HUDEP-2 (cell line): ENCODE results near the gene EHBP1L1.
A peak's percentile ranks its signal among the peaks of the same experiment; 100 is the strongest.

Source experiments
- DNase-seq, 76 experiments: peaks; one replicate each; lab custom pipeline; 2025; ENCODE audit not compliant: unreplicated experiment in 76 of 76; lab: John Stamatoyannopoulos, UW

The EHBP1L1 gene

DNA sequence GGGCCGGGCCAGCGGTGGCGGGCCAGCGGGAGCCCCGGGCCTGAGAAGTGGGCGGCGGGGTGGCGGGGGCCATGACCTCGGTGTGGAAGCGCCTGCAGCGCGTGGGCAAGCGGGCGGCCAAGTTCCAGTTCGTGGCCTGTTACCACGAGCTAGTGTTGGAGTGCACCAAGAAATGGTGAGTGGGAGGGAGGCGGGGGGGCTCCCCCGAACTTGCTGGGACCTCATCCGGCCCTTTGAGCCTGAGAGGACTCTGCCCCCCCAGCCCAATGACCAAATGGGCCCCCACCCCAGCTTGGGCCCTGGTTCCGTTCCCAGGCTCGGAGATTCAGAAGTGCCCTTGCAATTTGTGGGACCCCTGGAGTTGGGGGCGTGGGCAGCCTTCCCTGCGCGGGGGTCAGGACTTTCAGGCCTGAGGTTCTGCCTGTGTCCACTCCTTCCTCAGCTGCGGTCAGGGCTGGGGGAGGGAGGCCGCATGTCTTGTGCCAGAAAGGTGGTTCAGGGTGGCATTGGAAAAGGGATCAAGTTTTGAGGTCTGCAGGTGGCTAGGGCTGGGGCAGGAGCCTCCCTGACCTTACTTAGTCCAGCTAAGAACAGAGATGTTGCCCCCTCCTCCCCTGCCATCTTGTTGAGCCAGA, 496 bp downstream of the EHBP1L1 start:
- peak in 1 of 76 experiments; percentile 19 for DNase-seq

DNA sequence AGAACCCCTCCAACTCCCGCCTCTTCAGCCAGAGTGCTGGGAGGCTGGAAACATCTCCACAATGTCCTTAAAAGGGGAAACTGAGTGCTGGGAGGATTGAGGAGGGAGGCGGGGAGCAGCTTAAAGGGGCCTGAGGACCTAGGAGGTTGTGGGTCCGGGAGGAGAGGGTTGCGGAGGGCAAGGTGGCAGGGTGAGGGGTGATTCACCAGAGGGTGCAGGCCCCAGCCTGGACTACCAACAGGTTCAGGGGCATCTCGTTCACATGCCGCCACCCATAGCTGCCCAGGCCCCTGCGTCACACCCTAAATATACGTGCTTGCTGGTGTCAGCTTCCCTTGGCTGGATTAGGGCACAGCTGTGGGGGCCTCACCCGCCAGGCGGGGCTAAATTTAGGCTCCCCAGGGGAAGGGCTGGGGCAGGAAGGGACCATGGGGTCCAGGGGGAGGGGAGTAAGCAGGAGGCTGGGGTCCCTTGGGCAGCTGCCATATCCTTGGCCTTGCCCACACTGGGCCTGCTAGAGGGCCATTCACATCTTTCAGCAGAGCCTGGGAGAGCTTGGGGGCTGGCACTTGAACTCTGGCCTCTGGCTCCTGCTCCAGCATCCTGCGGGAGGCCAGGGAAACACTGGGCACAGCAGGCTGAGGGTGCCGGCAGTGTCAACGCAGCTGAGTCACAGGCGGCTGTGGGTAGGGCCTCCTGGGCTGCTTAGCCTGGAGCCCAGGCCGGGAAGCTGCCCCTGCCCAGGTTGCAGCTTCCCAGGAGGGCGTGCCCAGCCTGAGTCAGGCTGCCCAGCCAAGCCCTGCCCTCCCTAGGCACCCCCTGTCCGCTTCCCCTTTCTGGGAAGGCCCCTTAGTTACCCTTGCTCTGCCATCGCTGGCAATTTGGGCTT, 1.3 kb downstream of the EHBP1L1 start:
- peak in 53 of 76 experiments; percentile 9 to 69 (median 41) for DNase-seq

DNA sequence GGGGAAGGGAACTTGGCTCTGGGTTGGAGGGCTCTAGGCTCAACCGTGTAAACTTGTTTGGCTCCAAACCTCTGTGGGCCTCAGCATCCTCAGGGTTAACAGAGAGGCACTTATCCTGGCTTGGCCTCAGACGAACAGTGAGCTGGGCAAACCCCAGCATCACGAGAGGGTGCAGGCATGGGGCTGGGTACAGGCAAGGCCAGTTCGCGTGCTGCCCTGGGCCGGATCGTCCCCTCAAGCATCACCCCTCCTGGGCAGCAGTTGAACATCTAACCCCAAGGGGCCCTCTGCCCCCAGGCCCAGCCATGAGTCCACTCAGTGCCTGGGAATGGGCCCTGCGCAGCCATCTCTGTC, 1.9 kb downstream of the EHBP1L1 start:
- DNase-seq, result no peak

DNA sequence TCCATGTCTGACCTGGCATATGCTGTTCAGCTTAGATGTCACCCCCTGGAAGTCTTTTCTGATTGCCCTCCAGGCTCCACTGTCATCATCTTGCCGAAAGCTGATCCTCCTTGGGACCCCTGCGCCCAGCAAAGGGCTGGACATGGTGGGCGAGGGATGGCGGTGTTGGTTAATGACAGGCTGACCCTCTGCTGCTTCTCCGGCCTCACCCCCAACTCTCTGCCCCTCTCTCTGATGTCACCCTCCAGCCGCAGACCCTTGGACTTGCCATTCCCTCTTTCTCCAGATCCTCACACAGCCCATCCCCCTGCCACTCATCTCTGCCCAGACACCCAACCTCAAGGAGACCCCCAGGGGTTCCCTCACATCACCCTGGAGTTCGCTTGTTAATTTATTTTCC, 2.3 kb downstream of the EHBP1L1 start:
- no peak for DNase-seq

DNA sequence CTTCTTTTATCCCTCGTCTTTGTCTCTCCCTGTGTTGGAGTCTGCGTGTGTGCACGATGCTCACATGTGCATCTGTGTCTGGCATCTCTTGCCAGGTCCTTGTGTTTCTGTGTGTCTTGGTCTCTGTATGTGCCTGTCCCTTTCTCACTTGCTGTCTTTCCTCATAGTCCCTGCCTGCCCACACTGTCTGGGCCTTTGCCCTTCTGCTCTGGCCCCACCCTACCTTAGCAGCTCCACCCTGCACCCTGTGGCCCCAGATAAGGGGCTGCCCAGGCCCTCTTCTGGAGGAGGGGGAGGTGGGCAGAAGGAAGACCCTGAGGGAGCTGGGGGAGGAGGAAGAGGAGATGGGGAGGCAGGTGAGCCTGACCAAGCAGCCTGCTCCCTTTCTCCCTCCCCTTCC, 2.8 kb downstream of the EHBP1L1 start:
- peak in 68 of 76 experiments; percentile 21 to 81 (median 58) for DNase-seq

DNA sequence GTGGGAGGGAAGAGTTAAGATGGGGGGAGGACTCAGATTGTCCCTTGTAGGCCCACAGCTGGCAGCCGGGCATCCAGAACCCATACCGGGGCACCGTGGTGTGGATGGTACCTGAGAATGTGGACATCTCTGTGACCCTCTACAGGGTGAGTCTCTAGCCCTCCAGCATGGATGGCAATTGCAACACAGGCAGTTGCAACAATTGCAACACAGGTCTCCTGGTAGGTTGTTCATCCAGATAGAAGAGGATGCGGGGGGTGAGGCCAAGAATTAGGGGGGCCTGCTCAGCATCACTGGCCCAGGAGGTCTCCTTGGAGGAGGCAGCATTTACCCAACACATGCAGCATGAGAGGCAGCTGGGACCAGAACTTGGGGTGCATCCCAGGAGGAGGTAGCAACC, 3.4 kb downstream of the EHBP1L1 start:
- DNase-seq, result no peak

DNA sequence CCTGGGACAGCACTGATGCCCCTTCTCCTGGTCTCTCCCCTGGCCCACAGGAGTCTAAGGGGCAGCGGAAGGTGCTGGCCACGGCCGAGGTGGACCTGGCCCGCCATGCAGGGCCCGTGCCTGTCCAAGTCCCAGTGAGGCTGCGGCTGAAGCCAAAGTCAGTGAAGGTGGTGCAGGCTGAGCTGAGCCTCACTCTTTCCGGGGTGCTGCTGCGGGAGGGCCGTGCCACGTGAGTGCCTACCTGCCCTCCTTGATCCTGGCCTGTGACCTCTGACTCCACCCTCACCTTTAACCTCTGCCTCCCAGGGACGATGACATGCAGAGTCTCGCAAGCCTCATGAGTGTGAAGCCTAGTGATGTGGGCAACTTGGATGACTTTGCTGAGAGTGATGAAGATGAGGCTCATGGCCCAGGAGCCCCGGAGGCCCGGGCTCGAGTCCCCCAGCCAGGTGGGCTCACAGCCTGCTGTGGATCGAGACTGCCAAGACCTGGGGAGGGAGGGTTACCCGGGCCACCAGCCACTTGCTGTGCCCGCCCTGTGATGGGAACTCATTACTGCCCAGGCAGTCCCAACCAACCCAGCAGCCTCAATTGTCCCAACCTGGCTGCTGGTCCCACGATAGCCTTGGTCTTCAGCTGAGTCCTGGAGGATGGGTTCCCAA, 4.3 kb downstream of the EHBP1L1 start:
- no peak for DNase-seq

DNA sequence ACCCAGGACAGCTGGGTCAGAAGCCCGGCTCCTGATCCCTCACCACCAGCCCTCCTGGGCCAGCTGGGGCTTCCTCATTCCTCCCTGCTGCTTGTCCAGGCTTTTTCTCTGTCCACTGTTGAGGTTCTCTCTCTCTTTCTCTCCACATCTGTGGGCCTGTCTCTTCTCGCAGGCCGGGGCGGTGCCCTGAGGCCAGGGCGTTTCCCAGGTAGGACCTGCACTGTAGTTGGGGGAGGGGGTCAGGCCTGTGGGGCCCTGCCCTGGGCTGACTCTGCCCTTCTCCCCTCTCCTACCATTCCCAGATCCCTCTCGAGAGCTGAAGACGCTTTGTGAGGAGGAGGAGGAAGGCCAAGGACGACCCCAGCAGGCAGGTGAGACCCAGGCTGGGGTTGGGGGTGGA, 4.9 kb downstream of the EHBP1L1 start:
- no peak for DNase-seq

DNA sequence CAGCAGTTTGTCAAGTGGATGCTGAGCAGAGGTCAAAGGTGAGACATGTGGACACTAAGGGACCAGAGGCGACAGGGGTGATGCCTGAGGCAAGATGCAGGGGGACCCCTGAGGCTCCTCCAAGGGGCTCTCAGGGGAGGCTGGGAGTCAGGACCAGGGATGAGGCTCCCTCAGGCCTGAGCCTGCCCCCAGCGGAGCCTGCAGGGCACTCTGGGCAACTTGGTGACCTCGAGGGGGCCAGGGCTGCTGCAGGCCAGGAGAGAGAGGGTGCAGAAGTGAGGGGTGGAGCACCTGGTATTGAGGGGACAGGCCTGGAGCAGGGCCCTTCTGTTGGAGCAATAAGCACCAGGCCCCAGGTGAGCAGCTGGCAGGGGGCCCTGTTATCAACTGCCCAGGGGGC, 6.1 kb downstream of the EHBP1L1 start:
- no peak for DNase-seq

DNA sequence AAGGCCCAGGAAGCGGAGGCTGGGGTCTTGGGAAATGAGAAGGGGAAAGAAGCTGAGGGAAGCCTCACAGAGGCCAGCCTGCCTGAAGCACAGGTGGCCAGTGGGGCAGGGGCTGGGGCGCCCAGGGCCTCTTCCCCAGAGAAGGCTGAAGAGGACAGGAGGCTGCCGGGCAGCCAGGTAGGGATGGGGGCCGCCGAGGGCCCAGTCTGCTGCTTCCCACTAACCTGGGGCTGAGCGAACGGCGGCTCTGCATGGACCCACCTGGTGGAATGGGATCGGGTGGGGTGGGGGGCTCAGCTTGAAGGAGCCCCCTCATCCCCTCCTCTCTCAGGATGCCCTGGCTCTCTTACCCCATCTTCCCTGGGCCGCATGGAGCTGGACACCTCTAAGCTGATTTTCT, 7.7 kb downstream of the EHBP1L1 start:
- DNase-seq, result no peak

DNA sequence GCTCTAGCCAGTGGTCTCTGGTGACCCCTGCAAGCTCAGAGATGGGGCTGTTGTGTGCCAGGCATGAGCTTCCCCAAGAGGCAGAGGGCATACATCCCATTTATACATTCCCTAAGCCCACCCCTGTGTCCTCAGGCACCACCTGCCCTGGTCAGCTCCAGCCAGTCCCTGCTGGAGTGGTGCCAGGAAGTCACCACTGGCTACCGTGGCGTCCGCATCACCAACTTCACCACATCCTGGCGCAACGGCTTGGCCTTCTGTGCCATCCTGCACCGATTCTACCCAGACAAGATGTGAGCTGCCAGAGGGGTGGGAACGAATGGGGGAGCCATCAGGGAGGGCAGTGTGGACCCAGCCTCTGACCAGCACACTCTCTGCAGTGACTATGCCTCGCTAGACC, 8.3 kb downstream of the EHBP1L1 start:
- DNase-seq, result no peak

DNA sequence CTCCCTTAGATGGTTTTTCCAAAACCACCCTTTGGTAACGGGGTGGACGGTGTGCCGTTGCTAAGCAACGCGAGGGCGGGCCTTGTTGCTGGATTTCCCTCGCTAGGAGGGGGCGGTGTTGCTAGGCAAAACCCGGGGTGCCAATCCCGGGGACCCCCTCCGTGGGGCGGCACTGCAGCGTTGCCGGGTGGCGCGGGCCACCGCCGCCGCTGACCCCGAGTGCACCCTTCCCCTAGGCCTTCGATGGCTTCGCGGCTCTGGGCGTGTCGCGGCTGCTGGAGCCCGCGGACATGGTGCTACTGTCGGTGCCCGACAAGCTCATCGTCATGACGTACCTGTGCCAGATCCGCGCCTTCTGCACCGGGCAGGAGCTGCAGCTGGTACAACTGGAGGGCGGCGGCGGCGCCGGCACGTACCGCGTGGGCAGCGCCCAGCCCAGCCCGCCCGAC, 8.9 kb downstream of the EHBP1L1 start:
- DNase-seq, result no peak

DNA sequence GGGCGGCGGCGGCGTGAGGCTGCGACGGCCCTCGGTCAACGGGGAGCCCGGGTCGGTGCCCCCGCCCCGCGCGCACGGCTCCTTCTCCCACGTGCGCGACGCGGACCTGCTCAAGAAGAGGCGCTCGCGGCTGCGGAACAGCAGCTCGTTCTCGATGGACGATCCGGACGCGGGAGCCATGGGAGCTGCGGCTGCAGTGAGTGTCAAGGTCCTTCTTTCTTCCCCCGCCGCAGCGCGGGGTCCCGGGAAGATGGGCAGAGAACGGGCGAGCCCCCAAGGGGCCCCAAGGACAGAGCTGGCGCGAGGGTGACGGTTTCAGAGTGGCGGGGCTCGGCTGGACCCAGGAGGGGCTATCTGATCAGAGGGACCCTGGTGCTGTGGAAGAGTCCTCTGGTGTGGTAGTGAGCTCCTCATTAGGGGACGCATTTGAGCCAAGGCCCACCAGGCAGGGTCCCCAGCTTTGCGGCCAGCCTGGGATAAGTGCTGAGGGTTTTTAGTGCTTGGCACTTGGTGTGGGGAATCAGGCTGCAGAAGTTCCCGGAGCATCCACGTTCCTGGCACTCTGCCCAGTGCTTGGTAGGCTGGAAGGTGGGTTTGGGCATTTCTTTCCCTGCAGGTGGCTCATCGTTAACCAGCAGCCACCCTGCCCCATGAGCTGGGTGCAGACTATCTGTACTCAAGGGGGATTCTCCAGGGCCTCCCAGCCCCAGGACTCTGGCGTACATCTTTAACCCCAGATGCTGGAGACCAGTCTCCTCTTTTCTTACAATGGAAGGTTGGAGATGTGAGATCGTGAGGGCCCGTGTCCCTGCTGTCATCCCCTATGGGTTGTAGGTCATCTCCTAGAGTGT, 9.8 kb downstream of the EHBP1L1 start:
- no peak for DNase-seq

DNA sequence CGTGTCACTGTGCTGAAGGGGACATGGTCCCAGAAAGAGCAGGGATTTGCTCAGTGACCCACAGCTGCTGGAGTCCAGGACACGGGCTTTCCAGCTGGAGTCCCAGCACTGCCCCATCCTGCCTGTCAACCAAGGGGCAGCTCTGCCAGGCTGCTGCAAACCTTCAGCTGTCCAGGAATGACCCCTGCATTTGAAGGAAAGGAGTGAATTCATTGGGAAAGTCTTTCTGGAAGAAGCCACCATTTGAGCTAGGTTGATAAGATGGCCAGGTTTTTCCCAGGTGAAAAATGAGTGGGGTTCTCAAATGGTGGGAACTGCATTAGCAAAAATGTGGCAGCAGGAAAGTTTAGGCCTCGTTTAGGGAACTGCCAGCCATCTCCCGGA, 10.4 kb downstream of the EHBP1L1 start:
- DNase-seq, result no peak

DNA sequence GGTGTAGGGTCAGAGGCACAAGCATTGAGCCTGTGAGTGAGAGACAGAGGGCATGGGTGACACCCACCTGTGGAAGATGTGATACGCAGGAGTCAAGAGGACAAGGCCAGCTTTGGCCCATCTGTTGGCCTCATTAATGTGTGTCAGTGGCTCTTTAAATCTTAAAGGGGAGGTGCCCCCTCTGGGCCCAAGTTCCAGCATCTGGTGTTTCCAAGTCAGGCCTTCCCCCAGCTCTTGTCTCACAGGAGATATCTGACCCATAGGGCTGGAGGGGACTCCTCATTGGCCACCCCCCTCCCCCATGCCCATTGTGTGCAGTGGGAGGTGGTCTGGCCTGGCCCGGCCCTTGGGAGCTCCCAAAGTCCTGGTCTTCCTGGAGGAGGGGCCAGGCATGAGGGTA, 10.8 kb downstream of the EHBP1L1 start:
- DNase-seq, result peak in 1 of 76 experiments; percentile 23

DNA sequence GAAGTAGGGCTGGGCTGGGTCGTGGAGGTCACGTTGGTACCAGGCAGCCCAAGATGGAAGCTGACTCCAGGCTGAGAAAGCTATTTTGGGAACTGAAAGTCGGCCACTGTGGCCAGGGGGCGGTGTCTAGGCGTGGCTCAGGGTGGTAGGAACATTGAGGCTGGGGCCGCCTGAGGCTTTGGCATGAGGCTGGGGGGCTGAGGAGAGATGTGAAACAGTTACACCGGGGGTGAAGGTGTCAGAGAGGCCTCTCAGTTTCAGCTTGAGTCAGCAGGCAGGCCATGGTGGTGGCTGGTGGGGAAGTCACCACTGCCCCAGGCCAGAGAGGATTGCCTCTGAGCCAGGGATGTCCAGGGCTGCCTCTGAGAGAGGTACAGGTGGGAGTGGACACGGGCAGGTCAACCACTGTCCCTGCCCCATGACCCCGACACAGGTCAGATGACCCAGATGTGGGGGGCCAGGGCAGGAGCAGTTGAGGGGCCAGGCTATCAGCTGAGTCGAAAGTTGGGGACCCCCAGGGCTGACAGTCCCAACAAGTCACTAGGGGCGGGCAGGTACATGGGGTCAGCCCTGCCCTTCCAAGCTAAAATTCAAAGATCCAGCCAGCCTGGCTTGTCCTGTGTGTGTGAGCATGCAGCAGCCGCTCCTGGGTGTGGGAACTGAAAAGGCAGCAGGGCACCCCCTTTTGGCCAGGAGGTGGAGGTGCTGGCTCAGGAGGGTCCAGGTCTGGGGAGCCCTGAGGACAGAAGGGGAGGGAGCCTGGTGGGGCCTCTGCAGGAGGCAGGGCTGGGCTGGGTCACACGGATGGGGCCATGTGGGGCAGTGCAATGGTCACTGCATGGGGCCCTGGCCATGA, 12.6 kb downstream of the EHBP1L1 start:
- DNase-seq, result peak in 64 of 76 experiments; percentile 12 to 77 (median 62)

DNA sequence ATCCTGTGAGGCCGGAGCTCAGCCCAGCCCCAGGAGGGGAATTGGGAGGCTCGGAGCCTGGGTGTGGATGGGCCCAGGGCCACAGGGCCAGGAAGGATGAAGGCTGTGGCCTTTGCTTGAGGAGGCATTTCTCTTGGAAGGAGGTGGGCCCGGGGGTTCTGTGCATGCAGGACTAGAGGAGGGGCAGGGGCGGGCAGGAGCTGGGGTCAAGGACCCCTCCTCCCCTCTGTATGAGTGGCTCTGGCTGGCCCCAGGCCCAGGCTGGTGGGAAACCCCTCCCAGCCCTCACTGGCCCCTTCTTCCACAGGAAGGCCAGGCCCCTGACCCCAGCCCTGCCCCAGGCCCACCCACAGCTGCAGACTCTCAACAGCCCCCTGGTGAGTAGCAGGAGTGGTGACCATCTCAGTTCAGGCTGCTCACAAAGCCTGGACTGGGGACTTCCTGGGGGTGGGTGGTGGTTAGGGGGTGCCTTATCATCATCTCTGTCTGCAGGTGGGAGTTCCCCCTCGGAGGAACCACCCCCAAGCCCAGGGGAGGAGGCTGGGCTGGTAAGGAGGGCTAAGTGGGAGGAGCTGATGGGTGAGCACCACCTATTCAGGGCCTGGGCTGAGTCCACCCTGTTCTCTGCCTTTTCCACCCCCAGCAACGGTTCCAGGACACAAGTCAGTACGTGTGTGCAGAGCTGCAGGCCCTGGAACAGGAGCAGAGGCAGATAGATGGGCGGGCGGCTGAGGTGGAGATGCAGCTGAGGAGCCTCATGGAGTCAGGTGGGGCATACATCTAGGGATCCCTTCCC, 13.8 kb downstream of the EHBP1L1 start:
- DNase-seq, result peak in 55 of 76 experiments; percentile 6 to 78 (median 50)

DNA sequence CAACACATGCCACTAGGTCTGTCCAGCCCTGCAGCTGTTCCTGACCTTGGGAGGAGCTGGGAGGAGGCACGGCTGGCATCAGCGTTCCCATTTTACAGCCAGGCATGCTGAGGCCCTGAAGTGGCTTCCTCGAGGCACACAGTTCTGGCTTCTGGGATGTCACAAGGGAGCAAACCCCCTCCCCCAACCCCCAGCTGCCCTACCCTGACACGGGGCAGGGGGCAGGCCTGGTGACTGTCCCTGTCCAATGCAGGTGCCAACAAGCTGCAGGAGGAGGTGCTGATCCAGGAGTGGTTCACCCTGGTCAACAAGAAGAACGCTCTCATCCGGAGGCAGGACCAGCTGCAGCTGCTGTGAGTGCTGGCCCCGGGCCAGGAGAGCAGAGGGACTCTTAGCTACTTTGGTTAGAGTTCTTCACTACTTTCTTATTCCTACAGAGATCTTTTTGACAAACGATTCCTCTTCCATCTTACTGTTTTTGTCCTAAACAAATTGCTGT, 14.4 kb downstream of the EHBP1L1 start:
- DNase-seq, result no peak
